ENCODE data around the gene SH3RF3. TPM values are rescaled to one million over a fixed set of nuclear protein-coding genes. Genes with fewer than 3 reads are reported as not detected.

SH3RF3 gene
- polyA plus RNA-seq, 1 of the 3 experiments (the other 2 are of a cell fraction) = 1.9 TPM

DNA sequence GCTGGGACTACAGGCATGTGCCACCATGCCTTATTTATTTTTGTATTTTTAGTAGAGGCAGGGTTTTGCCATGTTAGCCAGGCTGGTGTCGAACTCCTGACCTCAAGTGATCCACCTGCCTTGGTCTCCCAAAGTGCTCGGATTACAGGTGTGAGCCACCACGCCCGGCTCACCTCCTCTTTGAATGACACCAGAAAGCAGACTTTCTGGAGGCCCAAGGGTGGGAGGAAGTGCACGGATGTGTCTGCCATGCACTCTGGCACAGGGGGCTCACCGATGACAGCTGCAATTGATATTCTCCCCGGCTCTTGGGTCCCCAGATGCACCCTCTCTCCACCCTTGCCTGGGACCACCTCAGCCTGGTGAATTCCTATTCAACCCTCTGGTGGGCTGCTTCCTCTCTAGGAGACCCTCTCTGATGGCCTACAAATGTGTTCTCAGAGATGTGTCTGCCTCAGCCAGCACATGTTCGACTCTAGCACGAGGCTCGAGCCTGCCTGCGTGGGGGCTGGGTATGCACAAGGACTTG lies 397.5 kb downstream of the SH3RF3 start (continued):
- TF ChIP-seq, protein P1, sequence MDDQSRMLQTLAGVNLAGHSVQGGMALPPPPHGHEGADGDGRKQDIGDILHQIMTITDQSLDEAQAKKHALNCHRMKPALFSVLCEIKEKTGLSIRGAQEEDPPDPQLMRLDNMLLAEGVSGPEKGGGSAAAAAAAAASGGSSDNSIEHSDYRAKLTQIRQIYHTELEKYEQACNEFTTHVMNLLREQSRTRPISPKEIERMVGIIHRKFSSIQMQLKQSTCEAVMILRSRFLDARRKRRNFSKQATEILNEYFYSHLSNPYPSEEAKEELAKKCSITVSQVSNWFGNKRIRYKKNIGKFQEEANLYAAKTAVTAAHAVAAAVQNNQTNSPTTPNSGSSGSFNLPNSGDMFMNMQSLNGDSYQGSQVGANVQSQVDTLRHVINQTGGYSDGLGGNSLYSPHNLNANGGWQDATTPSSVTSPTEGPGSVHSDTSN (IDR thresholded peaks at IDR 0.05) = no peak
- TF ChIP-seq RCOR1 (IDR thresholded peaks at IDR 0.05; ENCODE audit: low read length) = no peak
- TF ChIP-seq SMC3 (IDR thresholded peaks at IDR 0.05; ENCODE audit: low read depth, low read length) = no peak

- no peaks in the 10 kb centered on the region for H3K4me1 ChIP-seq (ENCODE audit: control insufficient read depth in 1 of 2, insufficient read depth in 2 of 2, low read depth in 1 of 2, low read length in 1 of 2)
- H3K9me3 ChIP-seq = no peaks in the 10 kb centered on the region
- no peak overlapping the region for H2AFZ ChIP-seq (ENCODE audit: low read depth)
- no peak overlapping the region for H3K4me3 ChIP-seq (ENCODE audit: low read depth in 2 of 2, low read length in 1 of 2)
- WGBS (ENCODE audit: low lambda C conversion rate) = 76% methylated on average over 6 of the region's 6 CpGs
- H3K27me3 ChIP-seq (ENCODE audit: insufficient read depth) = no peaks in the 10 kb centered on the region
- H3K9ac ChIP-seq = no peak overlapping the region
- ChIA-PET CTCF (interaction anchor here (12.4 kb wide), 1 partner anchor 19 kb away, joined by 89 read pairs; no protein-coding TSS in a partner anchor), POLR2A (no interaction called here)
- no peak for DNase-seq
- no peaks in the 10 kb centered on the region for H4K20me1 ChIP-seq (ENCODE audit: insufficient read depth)
- H3K36me3 ChIP-seq (replicated peaks in 1 of 2; ENCODE audit: control insufficient read depth in 1 of 2, insufficient read depth in 2 of 2, low read length in 1 of 2) = no peaks in the 10 kb centered on the region
- no peaks in the 10 kb centered on the region for H3F3A ChIP-seq (replicated peaks; ENCODE audit: insufficient read depth)
- no peaks in the 10 kb centered on the region for H3K79me2 ChIP-seq (ENCODE audit: insufficient read depth)
- no peaks in the 10 kb centered on the region for H3K9me2 ChIP-seq
- H3K27ac ChIP-seq (ENCODE audit: low read depth in 2 of 2, low read length in 1 of 2) = no peak overlapping the region
- TF ChIP-seq IRF3 (IDR thresholded peaks at IDR 0.05; ENCODE audit: low read depth, low read length) (no peak), EP300 (IDR thresholded peaks at IDR 0.05; ENCODE audit: borderline replicate concordance in 1 of 2, low read depth in 1 of 2, low read length in 1 of 2) (no peak), NRF1 (IDR thresholded peaks at IDR 0.05; ENCODE audit: low read depth, low read length) (no peak), ZBTB33 (IDR thresholded peaks at IDR 0.05; ENCODE audit: borderline replicate concordance, low read depth) (no peak), POLR2AphosphoS5 (IDR thresholded peaks at IDR 0.05; ENCODE audit: low read depth, low read length) (no peak), TCF12 (IDR thresholded peaks at IDR 0.05) (no peak), RCOR1 (IDR thresholded peaks at IDR 0.05; ENCODE audit: low read length) (no peak)
- H3K4me2 ChIP-seq = no peak overlapping the region
Observed at GRCh38 chr2:109527079-109527478, 398.1 kb downstream of the SH3RF3 start.

Measured in SK-N-SH (cell line).